MM.1S (cell line): Measurements from ENCODE around the gene JUND.

Source experiments
- DNase-seq: peaks from one replicate; pipeline ENCODE4 v3.0.0-alpha.2; 2015
- H2AFZ ChIP-seq: fragments of 300-600 bp; sonication (generic); 2 replicates; pipeline ENCODE4 v1.6.0; 2016; ENCODE audit warnings: antibody characterized with exemption, low read length
- H3F3A ChIP-seq: fragments of 300-600 bp; sonication (generic); 2 replicates; pipeline ENCODE4 v1.6.1; 2016; ENCODE audit warnings: mild to moderate bottlenecking, antibody characterized with exemption, low read length, moderate library complexity, mixed read lengths; ENCODE audit not compliant: insufficient read depth
- H3K27ac ChIP-seq: fragments of 300-600 bp; sonication (generic); 2 replicates; pipeline ENCODE4 v1.5.1; 2016; ENCODE audit warnings: mild to moderate bottlenecking, low read length
- H3K27me3 ChIP-seq: fragments of 300-600 bp; sonication (generic); replicated peaks from 2 replicates; pipeline ENCODE4 v1.6.0; 2016; ENCODE audit warnings: low read length; ENCODE audit not compliant: insufficient read depth
- H3K36me3 ChIP-seq: fragments of 300-600 bp; sonication (generic); replicated peaks from 2 replicates; pipeline ENCODE4 v1.6.1; 2016; ENCODE audit warnings: mild to moderate bottlenecking, low read length, mixed read lengths; ENCODE audit not compliant: insufficient read depth
- H3K4me1 ChIP-seq: fragments of 300-600 bp; sonication (generic); 2 replicates; pipeline ENCODE4 v1.6.1; 2016; ENCODE audit warnings: low read length, mixed read lengths
- H3K4me2 ChIP-seq: fragments of 300-600 bp; sonication (generic); 2 replicates; pipeline ENCODE4 v1.6.0; 2016; ENCODE audit warnings: low read depth, low read length
- H3K4me3 ChIP-seq: fragments of 300-600 bp; sonication (generic); 2 replicates; pipeline ENCODE4 v1.5.1; 2016; ENCODE audit warnings: low read length, mixed read lengths
- H3K79me2 ChIP-seq: fragments of 300-600 bp; sonication (generic); 2 replicates; pipeline ENCODE4 v1.6.1; 2016; ENCODE audit warnings: mixed run types, low read length, mixed read lengths
- H3K9ac ChIP-seq: fragments of 300-600 bp; sonication (generic); 2 replicates; pipeline ENCODE4 v1.6.1; 2016; ENCODE audit warnings: low read length, mixed read lengths
- H3K9me2 ChIP-seq: fragments of 300-600 bp; sonication (generic); replicated peaks from 2 replicates; pipeline ENCODE4 v1.6.1; 2016; ENCODE audit warnings: mild to moderate bottlenecking, low read length, mixed read lengths; ENCODE audit not compliant: insufficient read depth
- H3K9me3 ChIP-seq: fragments of 300-600 bp; sonication (generic); replicated peaks from 2 replicates; pipeline ENCODE4 v1.6.1; 2016; ENCODE audit warnings: mild to moderate bottlenecking, low read length, mixed read lengths; ENCODE audit not compliant: insufficient read depth
- H4K20me1 ChIP-seq: fragments of 300-600 bp; sonication (generic); 2 replicates; pipeline ENCODE4 v1.6.1; 2016; ENCODE audit warnings: mild to moderate bottlenecking, low read length, moderate library complexity, mixed read lengths; ENCODE audit not compliant: insufficient read depth
- EZH2 ChIP-seq: fragments of 300-600 bp; sonication (generic); optimal IDR thresholded peaks from 2 replicates; pipeline ENCODE3; 2017; ENCODE audit warnings: low read depth, mild to moderate bottlenecking, antibody characterized with exemption, low read length, mixed read lengths
- EZH2phosphoT487 ChIP-seq: fragments of 300-600 bp; sonication (generic); IDR thresholded peaks from 2 replicates; pipeline ENCODE4 v1.6.1; 2018; ENCODE audit warnings: antibody characterized with exemption, low read length
- TF ChIP-seq, protein P1 (sequence below): fragments of 300-600 bp; sonication (generic); IDR thresholded peaks from 2 replicates; pipeline ENCODE4 v1.5.1; 2016; ENCODE audit warnings: antibody characterized with exemption, low read length, mixed read lengths

Gene JUND

DNA sequence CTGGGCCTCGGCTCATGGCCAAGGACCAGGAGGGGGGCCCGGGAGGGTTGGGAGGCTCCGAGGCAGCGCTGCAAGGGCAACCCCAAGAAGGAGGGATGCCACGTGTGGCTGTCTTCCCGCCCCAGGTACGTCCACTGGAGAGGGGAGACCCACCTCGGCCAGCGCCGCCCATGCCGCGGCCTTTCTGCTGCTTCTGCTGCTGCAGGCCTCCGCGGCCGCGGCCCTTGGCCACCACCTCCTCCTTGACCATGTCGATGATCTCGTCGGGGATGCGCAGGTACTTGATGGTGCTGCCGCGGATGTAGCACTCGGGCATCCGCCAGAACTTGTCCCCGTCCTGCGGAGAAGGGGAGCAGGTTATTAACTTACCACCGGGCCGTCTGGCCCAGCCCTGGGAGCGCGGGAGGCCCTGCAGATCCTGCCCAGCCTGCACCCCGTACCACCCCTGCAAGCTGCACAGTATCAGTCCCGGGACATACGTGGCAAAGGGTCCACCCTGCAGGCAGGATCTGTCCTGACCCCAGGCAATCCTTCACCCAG lies 28.2 kb upstream of the JUND start:
- Histone ChIP-seq H3K27ac (no peak overlapping the region), H3K79me2 (peaks cover 23% of the 10 kb centered on the region), H3K9me3 (no peaks in the 10 kb centered on the region), H3K9me2 (no peaks in the 10 kb centered on the region), H3F3A (peaks cover 31% of the 10 kb centered on the region), H3K4me2 (no peak overlapping the region), H3K4me1 (peaks cover 18% of the 10 kb centered on the region), H3K4me3 (no peak overlapping the region), H3K27me3 (no peaks in the 10 kb centered on the region), H3K36me3 (no peaks in the 10 kb centered on the region), H4K20me1 (no peaks in the 10 kb centered on the region), H3K9ac (no peak overlapping the region), H2AFZ (no peak overlapping the region)
- DNase-seq: no peak
- TF ChIP-seq EZH2: no peak
- TF ChIP-seq, protein P1, sequence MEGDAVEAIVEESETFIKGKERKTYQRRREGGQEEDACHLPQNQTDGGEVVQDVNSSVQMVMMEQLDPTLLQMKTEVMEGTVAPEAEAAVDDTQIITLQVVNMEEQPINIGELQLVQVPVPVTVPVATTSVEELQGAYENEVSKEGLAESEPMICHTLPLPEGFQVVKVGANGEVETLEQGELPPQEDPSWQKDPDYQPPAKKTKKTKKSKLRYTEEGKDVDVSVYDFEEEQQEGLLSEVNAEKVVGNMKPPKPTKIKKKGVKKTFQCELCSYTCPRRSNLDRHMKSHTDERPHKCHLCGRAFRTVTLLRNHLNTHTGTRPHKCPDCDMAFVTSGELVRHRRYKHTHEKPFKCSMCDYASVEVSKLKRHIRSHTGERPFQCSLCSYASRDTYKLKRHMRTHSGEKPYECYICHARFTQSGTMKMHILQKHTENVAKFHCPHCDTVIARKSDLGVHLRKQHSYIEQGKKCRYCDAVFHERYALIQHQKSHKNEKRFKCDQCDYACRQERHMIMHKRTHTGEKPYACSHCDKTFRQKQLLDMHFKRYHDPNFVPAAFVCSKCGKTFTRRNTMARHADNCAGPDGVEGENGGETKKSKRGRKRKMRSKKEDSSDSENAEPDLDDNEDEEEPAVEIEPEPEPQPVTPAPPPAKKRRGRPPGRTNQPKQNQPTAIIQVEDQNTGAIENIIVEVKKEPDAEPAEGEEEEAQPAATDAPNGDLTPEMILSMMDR: no peak
- no peak for TF ChIP-seq EZH2phosphoT487

DNA sequence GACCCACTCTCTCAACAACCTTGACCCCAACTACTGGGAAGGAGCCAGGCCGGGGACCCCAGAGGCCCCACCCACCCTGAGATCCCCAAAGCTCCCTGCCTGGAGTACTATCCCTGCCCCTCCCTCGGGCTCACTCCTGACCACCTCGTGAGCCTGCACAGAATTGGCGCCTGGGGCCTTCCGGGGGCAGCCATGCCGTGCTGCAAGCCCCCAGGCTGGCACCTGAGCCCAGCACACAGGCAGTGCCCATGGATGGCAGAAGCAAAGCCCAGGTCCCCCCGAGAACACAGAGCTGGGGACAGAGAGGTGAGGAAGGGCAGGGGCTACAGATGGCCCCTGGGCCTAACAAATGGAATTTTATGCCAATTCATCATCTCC lies 27.5 kb upstream of the JUND start:
- no peak overlapping the region for H2AFZ ChIP-seq
- H3K4me2 ChIP-seq: no peak overlapping the region
- no peaks in the 10 kb centered on the region for H3K27me3 ChIP-seq
- H3K9ac ChIP-seq: no peak overlapping the region
- DNase-seq: no peak
- peaks cover 26% of the 10 kb centered on the region for H3K79me2 ChIP-seq
- no peaks in the 10 kb centered on the region for H3K36me3 ChIP-seq
- H3K9me2 ChIP-seq: no peaks in the 10 kb centered on the region
- H4K20me1 ChIP-seq: no peaks in the 10 kb centered on the region
- H3K27ac ChIP-seq: no peak overlapping the region
- H3K4me1 ChIP-seq: peaks cover 18% of the 10 kb centered on the region
- TF ChIP-seq EZH2phosphoT487 (no peak), EZH2 (no peak)
- TF ChIP-seq, protein P1: no peak
- H3K4me3 ChIP-seq: no peak overlapping the region
- no peaks in the 10 kb centered on the region for H3K9me3 ChIP-seq
- peaks cover 37% of the 10 kb centered on the region for H3F3A ChIP-seq

DNA sequence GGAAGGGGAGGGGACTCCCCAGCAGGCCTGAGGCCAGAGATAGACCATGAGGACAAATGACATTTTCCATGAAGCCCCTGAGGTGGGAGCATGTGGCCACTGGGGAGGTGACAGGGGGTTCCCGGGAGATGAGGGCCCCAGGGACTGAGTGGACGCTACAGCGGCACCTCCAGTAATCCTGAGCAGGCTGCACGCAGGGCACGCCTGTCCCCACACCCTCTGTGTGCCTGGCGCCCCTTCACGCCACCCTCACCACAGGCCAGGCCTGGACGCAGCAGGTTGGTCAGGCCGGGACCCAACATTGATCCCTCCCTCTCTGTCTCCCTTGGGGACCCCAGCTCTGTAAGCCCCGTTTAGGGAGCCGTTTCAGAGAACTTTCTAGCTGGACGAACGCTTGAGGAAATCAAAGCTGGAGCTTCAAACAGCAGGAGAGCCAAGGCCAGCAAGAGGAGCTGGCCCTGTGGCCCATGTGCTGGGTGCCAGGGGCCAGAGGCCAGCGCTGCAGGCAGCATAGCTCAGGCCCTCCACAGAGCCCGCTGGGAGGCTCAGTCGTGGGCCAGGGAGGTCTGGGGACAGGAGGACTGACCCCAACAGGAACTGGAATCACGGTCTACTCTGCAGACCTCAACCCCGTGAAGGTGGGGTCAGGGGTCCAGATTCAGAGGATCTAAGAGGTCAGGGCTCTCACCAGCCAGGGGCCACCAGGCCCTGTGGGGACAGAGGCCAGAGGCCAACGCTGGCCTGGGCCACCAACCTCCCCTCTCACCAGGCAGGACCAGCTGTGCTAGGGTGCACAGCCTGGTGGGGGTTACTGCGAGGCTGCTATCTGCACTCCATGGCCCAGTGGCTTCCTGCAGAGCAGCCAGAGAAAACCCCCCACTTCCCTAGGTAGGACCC lies 26.9 kb upstream of the JUND start:
- H4K20me1 ChIP-seq: no peaks in the 10 kb centered on the region
- H3K27ac ChIP-seq: no peak overlapping the region
- H3K9me2 ChIP-seq: no peaks in the 10 kb centered on the region
- DNase-seq: no peak
- peaks cover 18% of the 10 kb centered on the region for H3K4me1 ChIP-seq
- H3K79me2 ChIP-seq: peaks cover 23% of the 10 kb centered on the region
- TF ChIP-seq EZH2phosphoT487: no peak
- TF ChIP-seq, protein P1: no peak
- no peak for TF ChIP-seq EZH2
- no peaks in the 10 kb centered on the region for H3K36me3 ChIP-seq
- H2AFZ ChIP-seq: no peak overlapping the region
- H3K4me3 ChIP-seq: no peak overlapping the region
- no peak overlapping the region for H3K4me2 ChIP-seq
- no peak overlapping the region for H3K9ac ChIP-seq
- no peaks in the 10 kb centered on the region for H3K27me3 ChIP-seq
- H3K9me3 ChIP-seq: no peaks in the 10 kb centered on the region
- H3F3A ChIP-seq: peaks cover 44% of the 10 kb centered on the region
